KMS-11 (cell line): ENCODE data around the gene PPP4C.
"Not testable (repeated sequence)": the region's sequence is repeated elsewhere in the genome, so short reads cannot be mapped to it uniquely, and the experiment has no call there.

ENCODE experiments used
- H2AFZ ChIP-seq: fragments of 200-600 bp; sonication (generic); 2 replicates; pipeline ENCODE4 v1.6.1; 2016; ENCODE audit warnings: antibody characterized with exemption, mixed run types, low read depth
- H3K27ac ChIP-seq: fragments of 200-600 bp; sonication (generic); 2 replicates; pipeline ENCODE4 v1.6.1; 2016; ENCODE audit warnings: mild to moderate bottlenecking, mixed run types
- H3K27me3 ChIP-seq: fragments of 200-600 bp; sonication (generic); 2 replicates; pipeline ENCODE4 v1.6.1; 2017; ENCODE audit warnings: mild to moderate bottlenecking, low read depth, mixed run types, moderate library complexity; ENCODE audit not compliant: insufficient read depth
- H3K36me3 ChIP-seq: fragments of 200-600 bp; sonication (generic); 2 replicates; pipeline ENCODE4 v1.6.1; 2017; ENCODE audit warnings: mild to moderate bottlenecking, mixed run types; ENCODE audit not compliant: insufficient read depth
- H3K4me1 ChIP-seq: fragments of 200-600 bp; sonication (generic); 2 replicates; pipeline ENCODE4 v1.6.1; 2016; ENCODE audit warnings: mild to moderate bottlenecking, low read depth, mixed run types; ENCODE audit not compliant: poor library complexity, severe bottlenecking
- H3K4me2 ChIP-seq: fragments of 200-600 bp; sonication (generic); 2 replicates; pipeline ENCODE4 v1.7.0; 2016; ENCODE audit warnings: mild to moderate bottlenecking, mixed run types
- H3K4me3 ChIP-seq: fragments of 200-600 bp; sonication (generic); IDR thresholded peaks from 2 replicates; pipeline ENCODE4 v1.6.1; 2017; ENCODE audit warnings: low read depth, low read length, mixed read lengths; ENCODE audit not compliant: insufficient read depth
- H3K79me2 ChIP-seq: fragments of 200-600 bp; sonication (generic); 2 replicates; pipeline ENCODE4 v1.6.1; 2016; ENCODE audit warnings: low read depth, mixed run types; ENCODE audit not compliant: insufficient read depth
- H3K9ac ChIP-seq: fragments of 200-600 bp; sonication (generic); 2 replicates; pipeline ENCODE4 v1.6.1; 2016; ENCODE audit warnings: mild to moderate bottlenecking, mixed run types
- H4K20me1 ChIP-seq: fragments of 200-600 bp; sonication (generic); 2 replicates; pipeline ENCODE4 v1.6.1; 2016; ENCODE audit warnings: mild to moderate bottlenecking, mixed run types; ENCODE audit not compliant: insufficient read depth
- TF ChIP-seq, protein P1 (sequence below): fragments of 200-600 bp; sonication (generic); conservative IDR thresholded peaks from 2 replicates; pipeline ENCODE4 v1.6.1; 2017; ENCODE audit warnings: low read depth, mild to moderate bottlenecking, antibody characterized with exemption, low read length, moderate library complexity, mixed read lengths

The PPP4C gene

GRCh38 chr16:30114411-30114810, 38.6 kb downstream of the PPP4C start:
- H2AFZ ChIP-seq: no peak overlapping the region
- H3K4me1 ChIP-seq: peaks cover 32% of the 10 kb centered on the region
- H3K4me3 ChIP-seq: no peak overlapping the region
- peak overlapping the region; percentile 26; the same call in 1 of the 2 replicates for H3K27ac ChIP-seq
- no peaks in the 10 kb centered on the region for H3K36me3 ChIP-seq
- no peaks in the 10 kb centered on the region for H3K79me2 ChIP-seq
- H4K20me1 ChIP-seq: no peaks in the 10 kb centered on the region
- H3K9ac ChIP-seq: no peak overlapping the region
- TF ChIP-seq, protein P1, sequence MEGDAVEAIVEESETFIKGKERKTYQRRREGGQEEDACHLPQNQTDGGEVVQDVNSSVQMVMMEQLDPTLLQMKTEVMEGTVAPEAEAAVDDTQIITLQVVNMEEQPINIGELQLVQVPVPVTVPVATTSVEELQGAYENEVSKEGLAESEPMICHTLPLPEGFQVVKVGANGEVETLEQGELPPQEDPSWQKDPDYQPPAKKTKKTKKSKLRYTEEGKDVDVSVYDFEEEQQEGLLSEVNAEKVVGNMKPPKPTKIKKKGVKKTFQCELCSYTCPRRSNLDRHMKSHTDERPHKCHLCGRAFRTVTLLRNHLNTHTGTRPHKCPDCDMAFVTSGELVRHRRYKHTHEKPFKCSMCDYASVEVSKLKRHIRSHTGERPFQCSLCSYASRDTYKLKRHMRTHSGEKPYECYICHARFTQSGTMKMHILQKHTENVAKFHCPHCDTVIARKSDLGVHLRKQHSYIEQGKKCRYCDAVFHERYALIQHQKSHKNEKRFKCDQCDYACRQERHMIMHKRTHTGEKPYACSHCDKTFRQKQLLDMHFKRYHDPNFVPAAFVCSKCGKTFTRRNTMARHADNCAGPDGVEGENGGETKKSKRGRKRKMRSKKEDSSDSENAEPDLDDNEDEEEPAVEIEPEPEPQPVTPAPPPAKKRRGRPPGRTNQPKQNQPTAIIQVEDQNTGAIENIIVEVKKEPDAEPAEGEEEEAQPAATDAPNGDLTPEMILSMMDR: no peak
- H3K4me2 ChIP-seq: peak overlapping the region; percentile 42
- no peaks in the 10 kb centered on the region for H3K27me3 ChIP-seq

- not testable (repeated sequence) for H3K27me3 ChIP-seq, H3K79me2 ChIP-seq, H3K4me3 ChIP-seq, H4K20me1 ChIP-seq, H3K9ac ChIP-seq, H2AFZ ChIP-seq, H3K36me3 ChIP-seq
- Histone ChIP-seq H3K4me1 (peaks cover 32% of the 10 kb centered on the region), H3K27ac (peak overlapping the region; percentile 26; the same call in 1 of the 2 replicates), H3K4me2 (peak overlapping the region; percentile 42)
Measured at GRCh38 chr16:30114833-30115232, 39.0 kb downstream of the PPP4C start.

- H3K36me3 ChIP-seq: no peaks in the 10 kb centered on the region
- H3K27me3 ChIP-seq: no peaks in the 10 kb centered on the region
- peak overlapping the region; percentile 26; the same call in 1 of the 2 replicates for H3K27ac ChIP-seq
- no peaks in the 10 kb centered on the region for H4K20me1 ChIP-seq
- H3K4me2 ChIP-seq: peak overlapping the region; percentile 42; the same call in 1 of the 2 replicates
- H3K4me3 ChIP-seq: no peak overlapping the region
- H3K4me1 ChIP-seq: peaks cover 32% of the 10 kb centered on the region
- no peak overlapping the region for H2AFZ ChIP-seq
- no peaks in the 10 kb centered on the region for H3K79me2 ChIP-seq
- TF ChIP-seq, protein P1: no peak
- H3K9ac ChIP-seq: no peak overlapping the region
Measured at GRCh38 chr16:30115238-30115637, 39.4 kb downstream of the PPP4C start.

GRCh38 chr16:30116291-30117207, 40.8 kb downstream of the PPP4C start:
- no peak overlapping the region for H3K9ac ChIP-seq
- H3K36me3 ChIP-seq: no peaks in the 10 kb centered on the region
- H2AFZ ChIP-seq: no peak overlapping the region
- H4K20me1 ChIP-seq: no peaks in the 10 kb centered on the region
- H3K79me2 ChIP-seq: no peaks in the 10 kb centered on the region
- no peak overlapping the region for H3K4me2 ChIP-seq
- peaks cover 36% of the 10 kb centered on the region for H3K4me1 ChIP-seq
- TF ChIP-seq, protein P1: no peak
- H3K27me3 ChIP-seq: no peaks in the 10 kb centered on the region
- no peak overlapping the region for H3K4me3 ChIP-seq
- H3K27ac ChIP-seq: no peak overlapping the region

- Histone ChIP-seq H3K79me2 (no peaks in the 10 kb centered on the region), H3K4me2 (no peak overlapping the region), H2AFZ (no peak overlapping the region), H3K27me3 (no peaks in the 10 kb centered on the region), H3K27ac (no peak overlapping the region), H4K20me1 (no peaks in the 10 kb centered on the region), H3K4me3 (no peak overlapping the region), H3K9ac (no peak overlapping the region), H3K4me1 (peaks cover 45% of the 10 kb centered on the region), H3K36me3 (no peaks in the 10 kb centered on the region)
- TF ChIP-seq, protein P1: no peak
Measured at GRCh38 chr16:30117768-30118167, 42.0 kb downstream of the PPP4C start.
